ENCODE data around the gene CHRM5.

- TF ChIP-seq CTCF (IDR thresholded peaks at IDR 0.05 in 2 of 3, conservative IDR thresholded peaks at IDR 0.05 in 1 of 3; ENCODE audit: borderline replicate concordance in 1 of 3, insufficient read depth in 1 of 3, low read depth in 2 of 3, low read length in 2 of 3), result no peak
- no peak for TF ChIP-seq ZNF274 (IDR thresholded peaks at IDR 0.05; ENCODE audit: low read depth, low read length)
- TF ChIP-seq RAD21 (IDR thresholded peaks at IDR 0.05; ENCODE audit: low read depth), result no peak
- TF ChIP-seq POLR2A (IDR thresholded peaks at IDR 0.05; ENCODE audit: borderline replicate concordance, extremely low read depth, insufficient read depth, insufficient read length), result no peak
- TF ChIP-seq ATF3 (IDR thresholded peaks at IDR 0.05), result no peak
- no peak for TF ChIP-seq POLR2AphosphoS5 (IDR thresholded peaks at IDR 0.05; ENCODE audit: low read depth, low read length)
- TF ChIP-seq EZH2 (IDR thresholded peaks at IDR 0.05), result no peak
- no peak for TF ChIP-seq REST (IDR thresholded peaks at IDR 0.05; ENCODE audit: low read depth)
- TF ChIP-seq MAX (IDR thresholded peaks at IDR 0.05), result no peak
Observed at GRCh38 chr15:34049112-34049511, 80.8 kb downstream of the CHRM5 start.
